GM12874 (cell line): ENCODE results near the gene ADRA2A.

Experiments
- CTCF ChIP-seq: IDR thresholded peaks from 2 replicates; pipeline ENCODE4 v1.5.1; 2011; ENCODE audit warnings: low read depth, mild to moderate bottlenecking, control low read depth, low read length, moderate library complexity; ENCODE audit not compliant: insufficient read depth

Gene ADRA2A

GRCh38 chr10:111118758-111119157 is 41.9 kb downstream of the ADRA2A start:
- no peak for TF ChIP-seq CTCF

- no peak for TF ChIP-seq CTCF
Measured at GRCh38 chr10:111119637-111120036, 42.8 kb downstream of the ADRA2A start.

- no peak for TF ChIP-seq CTCF
Measured at GRCh38 chr10:111122127-111122526, 45.3 kb downstream of the ADRA2A start.

GRCh38 chr10:111123883-111124282 is 47.1 kb downstream of the ADRA2A start:
- no peak for TF ChIP-seq CTCF

GRCh38 chr10:111125102-111125501 is 48.3 kb downstream of the ADRA2A start:
- no peak for TF ChIP-seq CTCF

- TF ChIP-seq CTCF, result no peak
Measured at GRCh38 chr10:111126077-111126476, 49.2 kb downstream of the ADRA2A start.

GRCh38 chr10:111127081-111127848 is 50.4 kb downstream of the ADRA2A start:
- TF ChIP-seq CTCF, result no peak
